ENCODE measurements around the gene MAP10.

Gene MAP10

GRCh38 chr1:232797856-232798510 is 7.2 kb upstream of the MAP10 start:
- DNase-seq (ENCODE audit: low read depth in 2 of 2): no peak

- no peak for DNase-seq (ENCODE audit: low read depth in 2 of 2)
Observed at GRCh38 chr1:232798920-232799319, 6.3 kb upstream of the MAP10 start.

- no peak for DNase-seq (ENCODE audit: low read depth in 2 of 2)
Observed at GRCh38 chr1:232806186-232806510, 932 bp downstream of the MAP10 start.

GRCh38 chr1:232810856-232811255 is 5.6 kb downstream of the MAP10 start:
- DNase-seq (ENCODE audit: low read depth in 2 of 2): no peak

GRCh38 chr1:232812560-232812959 is 7.3 kb downstream of the MAP10 start:
- DNase-seq (ENCODE audit: low read depth in 2 of 2): no peak

- DNase-seq (ENCODE audit: low read depth in 2 of 2): no peak
Observed at GRCh38 chr1:232813097-232813496, 7.9 kb downstream of the MAP10 start.

- no peak for DNase-seq (ENCODE audit: low read depth in 2 of 2)
Observed at GRCh38 chr1:232813760-232814159, 8.5 kb downstream of the MAP10 start.

- DNase-seq (ENCODE audit: low read depth in 2 of 2): no peak
Observed at GRCh38 chr1:232816324-232816723, 11.1 kb downstream of the MAP10 start.

- DNase-seq (ENCODE audit: low read depth in 2 of 2): no peak
Observed at GRCh38 chr1:232818040-232818439, 12.8 kb downstream of the MAP10 start.

GRCh38 chr1:232820431-232820830 is 15.2 kb downstream of the MAP10 start:
- no peak for DNase-seq (ENCODE audit: low read depth in 2 of 2)

GRCh38 chr1:232822530-232822929 is 17.3 kb downstream of the MAP10 start:
- no peak for DNase-seq (ENCODE audit: low read depth in 2 of 2)

- no peak for DNase-seq (ENCODE audit: low read depth in 2 of 2)
Observed at GRCh38 chr1:232826318-232826717, 21.1 kb downstream of the MAP10 start.

GRCh38 chr1:232830661-232831060 is 25.4 kb downstream of the MAP10 start:
- no peak for DNase-seq (ENCODE audit: low read depth in 2 of 2)

- DNase-seq (ENCODE audit: low read depth in 2 of 2): no peak
Observed at GRCh38 chr1:232831895-232832294, 26.7 kb downstream of the MAP10 start.

GRCh38 chr1:232834066-232834465 is 28.9 kb downstream of the MAP10 start:
- DNase-seq (ENCODE audit: low read depth in 2 of 2): no peak

- DNase-seq (ENCODE audit: low read depth in 2 of 2): no peak
Observed at GRCh38 chr1:232835166-232835565, 29.9 kb downstream of the MAP10 start.

- no peak for DNase-seq (ENCODE audit: low read depth in 2 of 2)
Observed at GRCh38 chr1:232837087-232837486, 31.9 kb downstream of the MAP10 start.

GRCh38 chr1:232841823-232842565 is 36.8 kb downstream of the MAP10 start:
- DNase-seq (ENCODE audit: low read depth in 2 of 2): no peak

- no peak for DNase-seq (ENCODE audit: low read depth in 2 of 2)
Observed at GRCh38 chr1:232844791-232845190, 39.6 kb downstream of the MAP10 start.

GRCh38 chr1:232845406-232845955 is 40.3 kb downstream of the MAP10 start:
- DNase-seq (ENCODE audit: low read depth in 2 of 2): no peak

GRCh38 chr1:232851532-232851931 is 46.3 kb downstream of the MAP10 start:
- no peak for DNase-seq (ENCODE audit: low read depth in 2 of 2)

- DNase-seq (ENCODE audit: low read depth in 2 of 2): peak; percentile 72 to 74
Observed at GRCh38 chr1:232853994-232854797, 49.0 kb downstream of the MAP10 start.

- no peak for DNase-seq (ENCODE audit: low read depth in 2 of 2)
Observed at GRCh38 chr1:232854798-232855159, 49.6 kb downstream of the MAP10 start.
